Fibroblast of lung (primary cell): Measurements from ENCODE around the gene SRPK2.

Experiments used
- EZH2 ChIP-seq: IDR thresholded peaks from 2 replicates; pipeline ENCODE4 v1.5.1; 2012; ENCODE audit warnings: low read length, control low read depth, mild to moderate bottlenecking; ENCODE audit errors: missing control alignments
- TF ChIP-seq, protein P1 (sequence below), 2 donors: IDR thresholded peaks in 1 of 2; conservative IDR thresholded peaks in 1 of 2; 1 replicate in 1 of 2; 2 replicates in 1 of 2; pipeline ENCODE4 v1.5.1; 2011 to 2012; ENCODE audit warnings: low read length in 2 of 2, control low read depth in 1 of 2, inconsistent platforms in 1 of 2, low read depth in 1 of 2, mild to moderate bottlenecking in 1 of 2

DNA sequence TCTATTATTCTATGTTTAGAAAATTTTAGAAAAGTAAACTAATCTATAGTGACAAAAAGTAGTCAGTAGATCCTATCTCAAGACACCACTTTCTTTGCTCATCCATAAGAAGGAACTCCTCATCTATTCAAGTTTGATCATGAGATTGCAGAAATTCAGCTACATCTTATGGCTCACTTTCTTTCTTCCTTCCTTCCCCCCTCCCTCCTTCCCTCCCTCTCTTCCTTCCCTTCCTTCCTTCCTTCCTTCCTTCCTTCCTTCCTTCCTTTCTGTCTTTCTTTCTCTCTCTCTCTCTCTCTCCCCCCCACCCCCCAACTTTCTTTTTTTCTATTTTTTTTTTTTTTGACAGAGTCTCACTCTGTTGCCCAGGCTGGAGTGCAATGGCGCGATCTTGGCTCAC is 35.3 kb upstream of the SRPK2 start:
- TF ChIP-seq, protein P1, sequence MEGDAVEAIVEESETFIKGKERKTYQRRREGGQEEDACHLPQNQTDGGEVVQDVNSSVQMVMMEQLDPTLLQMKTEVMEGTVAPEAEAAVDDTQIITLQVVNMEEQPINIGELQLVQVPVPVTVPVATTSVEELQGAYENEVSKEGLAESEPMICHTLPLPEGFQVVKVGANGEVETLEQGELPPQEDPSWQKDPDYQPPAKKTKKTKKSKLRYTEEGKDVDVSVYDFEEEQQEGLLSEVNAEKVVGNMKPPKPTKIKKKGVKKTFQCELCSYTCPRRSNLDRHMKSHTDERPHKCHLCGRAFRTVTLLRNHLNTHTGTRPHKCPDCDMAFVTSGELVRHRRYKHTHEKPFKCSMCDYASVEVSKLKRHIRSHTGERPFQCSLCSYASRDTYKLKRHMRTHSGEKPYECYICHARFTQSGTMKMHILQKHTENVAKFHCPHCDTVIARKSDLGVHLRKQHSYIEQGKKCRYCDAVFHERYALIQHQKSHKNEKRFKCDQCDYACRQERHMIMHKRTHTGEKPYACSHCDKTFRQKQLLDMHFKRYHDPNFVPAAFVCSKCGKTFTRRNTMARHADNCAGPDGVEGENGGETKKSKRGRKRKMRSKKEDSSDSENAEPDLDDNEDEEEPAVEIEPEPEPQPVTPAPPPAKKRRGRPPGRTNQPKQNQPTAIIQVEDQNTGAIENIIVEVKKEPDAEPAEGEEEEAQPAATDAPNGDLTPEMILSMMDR (conservative IDR thresholded peaks at IDR 0.05 in 1 of 2, IDR thresholded peaks at IDR 0.05 in 1 of 2; ENCODE audit: low read depth in 1 of 2, low read length in 2 of 2) = no peak
- no peak for TF ChIP-seq EZH2
